Kidney epithelial cell (primary cell): ENCODE data around the gene CCDC15. TPM values are rescaled to one million over a fixed set of nuclear protein-coding genes. Genes with fewer than 3 reads are reported as not detected.

ENCODE experiments used
- DNase-seq: peaks from one replicate; pipeline ENCODE4 v3.0.0-alpha.2; 2010; ENCODE audit warnings: low read depth
- H3K27me3 ChIP-seq: 2 replicates; pipeline ENCODE4 v1.6.0; 2011; ENCODE audit warnings: low read length; ENCODE audit not compliant: control insufficient read depth, insufficient read depth
- H3K36me3 ChIP-seq: 2 replicates; pipeline ENCODE4 v1.5.1; 2011; ENCODE audit warnings: low read length; ENCODE audit not compliant: control insufficient read depth, insufficient read depth
- H3K4me3 ChIP-seq: 2 replicates; pipeline ENCODE4 v1.5.1; 2011; ENCODE audit warnings: low read depth, mild to moderate bottlenecking, control low read depth, low read length
- total RNA-seq: library from RNA; depleted of rRNA; stranded (reverse); fragments of >200 nt; gene quantifications from 2 replicates; pipeline ENCODE4 v1.2.3, GENCODE V29; 2015
- TF ChIP-seq, protein P1 (sequence below): IDR thresholded peaks from 2 replicates; pipeline ENCODE4 v1.5.1; 2011; ENCODE audit warnings: mild to moderate bottlenecking, moderate library complexity, low read length, control low read depth, inconsistent platforms; ENCODE audit not compliant: insufficient read depth, poor library complexity, severe bottlenecking

Gene CCDC15
- total RNA-seq, 1 donor from 2014 or later, result 3.1 TPM

DNA sequence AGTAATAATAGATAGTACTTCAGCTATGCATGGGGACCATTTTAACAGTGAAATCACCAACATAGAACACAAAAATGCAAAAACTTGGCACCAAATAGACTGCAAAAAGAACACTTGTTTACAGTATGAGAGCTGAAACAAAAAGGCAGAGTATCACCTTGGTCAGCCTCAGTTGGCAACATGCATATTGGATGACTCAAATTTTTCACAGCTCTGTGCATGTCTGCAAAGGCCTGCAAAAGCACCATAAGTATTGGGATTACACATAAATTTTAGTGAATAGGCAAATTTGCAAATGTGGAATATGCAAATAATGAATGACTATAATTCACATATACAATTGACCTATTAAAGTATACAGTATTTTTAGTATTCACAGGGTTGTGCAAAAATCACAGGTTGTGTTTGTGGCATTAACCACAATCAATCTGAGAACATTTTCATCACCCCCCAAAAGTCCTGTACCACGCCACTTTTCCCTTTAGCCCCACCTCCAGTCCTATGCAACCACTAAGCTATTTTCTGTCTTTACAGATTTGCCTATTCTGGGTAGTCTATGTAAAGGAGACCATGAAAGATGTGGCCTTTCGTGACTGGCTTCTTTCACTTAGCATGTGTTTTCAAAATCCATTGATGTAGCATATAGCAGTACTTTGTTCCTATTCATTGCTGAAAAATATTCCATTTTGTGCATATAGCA lies 47.2 kb downstream of the CCDC15 start:
- H3K4me3 ChIP-seq, result no peak overlapping the region
- TF ChIP-seq, protein P1, sequence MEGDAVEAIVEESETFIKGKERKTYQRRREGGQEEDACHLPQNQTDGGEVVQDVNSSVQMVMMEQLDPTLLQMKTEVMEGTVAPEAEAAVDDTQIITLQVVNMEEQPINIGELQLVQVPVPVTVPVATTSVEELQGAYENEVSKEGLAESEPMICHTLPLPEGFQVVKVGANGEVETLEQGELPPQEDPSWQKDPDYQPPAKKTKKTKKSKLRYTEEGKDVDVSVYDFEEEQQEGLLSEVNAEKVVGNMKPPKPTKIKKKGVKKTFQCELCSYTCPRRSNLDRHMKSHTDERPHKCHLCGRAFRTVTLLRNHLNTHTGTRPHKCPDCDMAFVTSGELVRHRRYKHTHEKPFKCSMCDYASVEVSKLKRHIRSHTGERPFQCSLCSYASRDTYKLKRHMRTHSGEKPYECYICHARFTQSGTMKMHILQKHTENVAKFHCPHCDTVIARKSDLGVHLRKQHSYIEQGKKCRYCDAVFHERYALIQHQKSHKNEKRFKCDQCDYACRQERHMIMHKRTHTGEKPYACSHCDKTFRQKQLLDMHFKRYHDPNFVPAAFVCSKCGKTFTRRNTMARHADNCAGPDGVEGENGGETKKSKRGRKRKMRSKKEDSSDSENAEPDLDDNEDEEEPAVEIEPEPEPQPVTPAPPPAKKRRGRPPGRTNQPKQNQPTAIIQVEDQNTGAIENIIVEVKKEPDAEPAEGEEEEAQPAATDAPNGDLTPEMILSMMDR, result no peak
- no peak for DNase-seq
- H3K36me3 ChIP-seq, result no peaks in the 10 kb centered on the region
- no peaks in the 10 kb centered on the region for H3K27me3 ChIP-seq

DNA sequence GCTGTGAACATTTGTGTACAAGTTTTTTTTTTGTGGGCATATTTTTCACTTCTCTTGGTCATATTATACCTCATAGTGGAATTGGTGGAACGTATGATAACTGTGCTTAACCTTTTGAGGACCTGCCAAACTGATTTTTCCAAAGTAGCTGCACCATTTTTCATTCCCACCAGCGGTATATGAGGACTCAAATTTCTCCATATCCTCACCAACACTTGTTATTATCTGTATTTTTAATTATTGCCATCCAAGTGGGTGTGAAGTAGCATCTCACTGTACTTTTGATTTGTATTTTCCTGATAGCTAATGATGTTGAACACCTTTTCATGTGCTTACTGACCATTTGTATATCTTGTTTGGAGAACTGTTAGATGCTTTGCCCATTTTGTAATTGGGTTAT lies 47.8 kb downstream of the CCDC15 start:
- no peaks in the 10 kb centered on the region for H3K36me3 ChIP-seq
- H3K4me3 ChIP-seq, result no peak overlapping the region
- TF ChIP-seq, protein P1, result no peak
- H3K27me3 ChIP-seq, result no peaks in the 10 kb centered on the region
- DNase-seq, result no peak

DNA sequence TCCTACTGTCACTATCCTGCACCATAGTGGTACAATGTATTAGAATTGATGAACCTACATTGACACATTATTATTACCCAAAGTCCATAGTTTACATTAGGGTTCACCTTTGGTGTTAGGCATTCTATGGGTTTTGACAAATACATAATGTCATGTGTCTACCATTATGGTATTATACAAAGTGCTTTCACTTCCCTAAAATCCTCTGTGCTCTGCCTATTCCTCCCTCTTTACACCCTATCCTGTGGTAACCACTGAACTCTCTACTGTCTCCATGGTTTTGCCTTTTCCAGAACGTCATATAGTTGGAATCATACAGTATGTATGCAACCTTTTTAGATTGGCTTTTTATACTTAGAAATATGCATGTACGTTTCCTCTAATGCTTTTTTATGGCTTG lies 51.5 kb downstream of the CCDC15 start:
- no peak for DNase-seq
- Histone ChIP-seq H3K27me3 (no peaks in the 10 kb centered on the region), H3K36me3 (no peaks in the 10 kb centered on the region), H3K4me3 (no peak overlapping the region)
- TF ChIP-seq, protein P1, result no peak

DNA sequence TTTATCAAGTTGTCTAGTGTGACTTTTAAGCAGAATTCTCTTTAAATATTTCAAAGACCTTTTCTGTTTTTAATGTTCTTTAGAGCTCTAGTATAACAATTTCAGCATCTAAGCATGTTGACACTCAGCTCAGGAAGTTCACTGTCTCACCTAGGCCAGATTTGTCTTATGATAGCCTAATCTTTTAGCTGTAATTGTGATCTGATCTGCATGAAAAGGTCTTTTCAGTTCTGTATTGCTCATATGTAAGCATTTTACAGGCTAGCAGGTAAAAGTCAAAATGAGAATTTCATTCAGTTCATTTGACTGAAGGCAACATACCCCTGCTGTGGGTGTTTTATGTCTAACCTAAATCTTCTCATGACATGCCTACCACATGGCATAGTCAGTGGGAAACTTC lies 62.4 kb downstream of the CCDC15 start:
- Histone ChIP-seq H3K36me3 (no peaks in the 10 kb centered on the region), H3K4me3 (no peak overlapping the region), H3K27me3 (no peaks in the 10 kb centered on the region)
- DNase-seq, result no peak
- TF ChIP-seq, protein P1, result no peak

DNA sequence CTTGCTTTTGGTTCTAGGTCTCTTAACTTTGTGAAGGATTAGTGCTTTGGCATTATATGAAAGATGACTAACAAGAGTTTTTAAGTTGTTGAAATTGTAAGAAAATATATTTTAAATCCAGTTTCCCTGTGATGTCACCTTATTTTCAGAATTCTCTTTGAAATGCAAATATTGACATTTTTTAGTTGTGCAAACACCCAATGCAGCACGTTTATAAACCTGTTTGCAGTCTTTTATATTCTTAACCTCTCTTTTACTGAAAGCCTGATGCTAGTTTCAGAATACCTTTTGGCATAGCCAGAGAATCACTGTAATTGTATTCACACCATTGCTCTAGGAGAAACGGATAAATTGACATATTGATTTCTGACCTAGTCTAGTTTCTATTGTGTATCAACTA lies 66.3 kb downstream of the CCDC15 start:
- no peaks in the 10 kb centered on the region for H3K27me3 ChIP-seq
- TF ChIP-seq, protein P1, result no peak

DNA sequence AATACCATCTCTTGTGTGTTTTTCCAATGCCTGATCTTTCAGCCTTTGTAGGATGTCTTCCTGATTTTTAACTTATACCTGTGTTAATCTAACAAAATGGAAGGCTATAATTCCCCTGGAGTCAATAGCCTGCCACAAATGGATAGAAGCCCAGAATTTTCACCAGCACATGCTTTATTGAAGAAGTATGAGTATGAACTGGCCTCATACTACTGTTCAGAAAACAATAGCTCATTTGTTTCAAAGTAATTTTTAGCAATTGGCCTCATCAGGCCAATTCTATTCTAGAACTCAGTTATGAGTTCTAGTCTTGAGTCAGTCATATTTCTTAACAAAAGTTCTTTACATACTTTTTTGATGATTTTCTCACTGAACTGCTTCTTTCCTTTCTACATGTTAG lies 68.5 kb downstream of the CCDC15 start:
- no peak for DNase-seq
- no peak overlapping the region for H3K4me3 ChIP-seq
- H3K36me3 ChIP-seq, result no peaks in the 10 kb centered on the region
- no peaks in the 10 kb centered on the region for H3K27me3 ChIP-seq
- TF ChIP-seq, protein P1, result no peak

More for the DNA sequence above, 66.3 kb downstream of the CCDC15 start:
- no peak for DNase-seq
- H3K36me3 ChIP-seq, result no peaks in the 10 kb centered on the region
- no peak overlapping the region for H3K4me3 ChIP-seq
